HG02870 (cell line): ENCODE measurements around the gene PRM1.
"Not testable (repeated sequence)": the region's sequence is repeated elsewhere in the genome, so short reads cannot be mapped to it uniquely, and the experiment has no call there.

Source experiments
- ATAC-seq: cut with Tn5 transposase; IDR thresholded peaks from one replicate; pipeline ENCODE4 v1.9.1; 2021; ENCODE audit warnings: mild to moderate bottlenecking, moderate library complexity; ENCODE audit not compliant: unreplicated experiment

Gene PRM1

DNA sequence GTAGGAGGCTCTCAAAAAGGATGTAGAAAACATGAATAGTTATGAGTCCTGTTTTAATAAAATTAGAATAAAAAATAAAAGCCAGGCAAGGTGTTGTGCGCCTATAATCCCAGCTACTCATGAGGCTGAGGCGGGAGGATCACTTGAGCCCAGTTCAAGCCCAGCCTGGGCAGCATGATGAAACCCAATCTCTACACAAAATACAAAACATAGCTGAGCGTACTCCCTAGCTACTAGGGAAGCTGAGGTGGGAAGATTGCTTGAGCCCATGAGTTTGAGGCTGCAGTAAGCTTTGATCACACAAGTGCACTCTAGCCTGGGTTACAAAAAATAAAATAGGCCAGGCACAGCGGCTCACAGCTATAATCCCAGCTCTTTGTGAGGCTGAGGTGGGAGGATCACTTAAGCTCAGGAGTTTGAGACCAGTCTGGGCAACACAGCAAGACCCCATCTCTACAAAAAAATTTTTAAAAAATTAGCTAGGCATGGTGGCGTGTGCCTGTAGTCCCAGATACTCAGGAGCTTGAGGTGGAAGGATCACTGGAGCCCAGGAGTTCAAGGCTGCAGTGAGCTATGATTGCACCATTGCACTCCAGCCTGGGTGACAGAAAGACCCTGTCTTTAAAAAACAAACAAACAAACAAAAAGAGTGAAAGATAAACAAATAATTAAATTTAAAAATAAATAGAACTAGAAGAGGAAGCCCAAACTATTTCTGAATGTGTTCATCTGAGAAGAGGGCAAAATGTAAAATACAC lies 17.2 kb upstream of the PRM1 start:
- peak; percentile 25 for ATAC-seq

DNA sequence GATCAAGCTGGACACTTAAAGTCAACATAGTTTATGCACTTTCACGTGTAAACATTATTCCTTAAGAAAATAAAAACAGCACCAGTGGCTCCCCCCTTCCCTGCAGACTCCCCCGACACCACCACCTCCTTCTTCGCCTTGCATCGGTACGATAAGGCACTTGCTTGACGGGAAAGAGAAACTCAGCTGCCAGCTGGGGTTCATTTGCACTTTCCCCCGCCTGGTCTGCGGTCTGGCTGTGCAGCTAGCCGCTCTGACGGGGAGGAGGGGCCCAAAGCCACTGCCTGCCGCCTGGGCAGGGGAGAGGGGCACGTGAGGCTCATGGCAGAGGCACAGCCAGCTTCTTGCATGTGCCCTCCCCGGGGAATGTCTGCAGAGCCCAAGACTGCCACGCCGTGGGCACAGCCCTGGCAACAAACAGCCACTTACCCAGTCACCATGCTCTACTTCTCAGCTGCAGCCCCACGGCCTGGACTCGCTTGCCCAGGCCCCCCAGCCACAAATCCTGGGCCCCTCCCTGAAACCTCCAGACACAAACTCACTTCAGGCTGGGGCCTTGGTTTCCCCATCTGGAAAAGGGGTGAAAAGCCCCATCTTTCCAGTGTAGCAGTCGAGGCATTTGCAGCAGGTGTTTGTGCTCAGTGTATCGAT lies 16.5 kb upstream of the PRM1 start:
- ATAC-seq: peak; percentile 43

DNA sequence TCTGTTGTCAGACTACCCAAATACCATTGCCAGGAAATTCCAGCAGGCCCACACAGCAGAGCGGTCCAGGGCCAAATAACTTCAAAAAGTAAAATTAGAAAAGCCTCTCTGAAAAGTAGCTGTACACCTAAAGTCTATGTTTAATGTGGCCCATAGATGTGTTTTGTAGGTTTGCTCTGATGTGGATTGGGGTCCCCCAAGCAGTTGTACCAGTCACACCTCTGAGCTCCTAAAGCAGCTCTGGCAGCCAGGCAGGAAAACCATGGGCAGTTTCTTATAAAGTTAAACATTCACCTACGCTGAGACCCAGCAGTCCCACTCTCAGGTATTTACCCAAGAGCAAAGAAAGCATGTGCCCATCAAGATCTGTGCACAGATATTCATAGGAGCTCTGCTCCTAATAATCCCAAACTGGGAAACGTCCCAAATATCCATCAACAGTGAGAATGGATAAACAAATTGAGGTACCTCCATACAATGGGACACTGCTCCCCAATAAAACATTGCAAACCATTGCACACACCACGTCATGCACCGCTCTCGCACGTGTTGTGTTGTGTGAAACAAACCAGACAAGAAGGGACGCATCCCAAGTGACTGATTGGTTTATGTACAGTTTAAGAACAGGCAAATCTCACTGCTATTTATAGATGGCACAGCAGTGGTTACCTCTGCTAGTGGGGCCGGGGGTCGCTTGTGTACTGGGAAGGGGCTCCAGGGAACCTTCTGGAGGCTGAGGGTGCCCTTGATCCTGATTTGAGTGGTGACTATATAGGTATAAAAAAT lies 15.8 kb upstream of the PRM1 start:
- no peak for ATAC-seq

DNA sequence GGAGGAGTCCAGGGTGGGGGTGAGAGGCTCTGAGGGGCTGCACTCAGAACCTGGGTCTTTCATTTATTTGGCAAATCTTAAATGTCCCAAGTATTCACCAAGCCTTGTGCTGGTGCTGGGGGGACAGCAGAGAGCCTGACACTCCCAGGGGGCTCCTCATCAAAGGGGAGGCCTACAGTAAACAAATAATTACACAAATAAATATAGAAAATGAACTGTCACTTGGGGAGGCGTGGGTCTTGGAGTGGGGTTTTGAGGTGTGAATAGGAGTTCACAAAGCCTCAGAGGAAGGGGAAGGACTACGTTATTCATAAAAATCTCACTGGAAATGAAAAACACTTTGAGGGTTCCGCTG lies 15.2 kb upstream of the PRM1 start:
- ATAC-seq: no peak

DNA sequence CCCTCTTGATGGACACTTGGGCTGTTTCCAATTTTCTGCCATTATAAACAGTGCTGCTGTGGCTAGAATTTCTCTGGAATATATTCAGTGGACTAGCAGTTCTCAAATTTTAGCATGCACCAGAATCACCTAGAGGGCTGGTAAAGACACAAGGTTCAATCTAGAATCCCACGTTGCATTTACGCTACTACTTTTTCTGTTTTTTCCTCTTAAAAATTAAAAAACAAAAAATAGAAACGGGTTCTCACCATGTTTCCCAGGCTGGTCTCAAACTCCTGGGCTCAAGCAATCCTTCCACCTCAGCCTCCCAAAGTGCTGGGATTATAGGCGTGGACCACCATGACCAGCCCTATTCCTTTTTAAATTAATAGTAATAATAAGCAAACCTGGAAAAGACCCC lies 14.5 kb upstream of the PRM1 start:
- ATAC-seq: no peak

DNA sequence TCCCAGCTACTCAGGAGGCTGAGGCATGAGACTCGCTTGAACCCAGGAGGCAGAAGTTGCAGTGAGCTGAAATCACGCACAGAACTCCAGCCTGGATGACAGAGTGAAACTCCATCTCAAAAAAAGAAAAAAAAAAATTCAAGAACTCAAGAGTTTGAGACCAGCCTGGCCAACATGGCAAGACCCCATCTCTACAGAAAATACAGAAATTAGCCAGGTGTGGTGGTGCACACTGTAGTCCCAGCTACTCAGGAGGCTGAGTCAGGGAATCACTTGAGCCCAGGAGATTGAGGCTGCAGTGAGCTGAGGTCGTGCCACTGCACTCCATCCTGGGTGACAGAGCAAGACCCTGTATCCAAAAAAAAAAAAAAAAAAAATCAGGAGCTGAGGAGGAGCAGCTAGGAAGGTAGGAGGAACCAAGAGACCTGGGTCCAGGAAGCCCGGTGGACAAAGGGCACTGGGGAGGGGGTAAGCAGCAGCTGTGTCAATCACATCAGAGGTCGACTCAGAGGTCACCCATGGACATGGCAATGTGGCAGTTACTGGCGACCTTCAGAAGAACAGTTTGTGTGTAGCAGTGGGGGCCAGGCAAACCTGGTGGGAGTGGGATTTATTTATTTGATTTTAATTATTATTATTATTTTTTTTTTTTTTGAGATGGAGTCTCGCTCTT lies 11.1 kb upstream of the PRM1 start:
- ATAC-seq: no peak

DNA sequence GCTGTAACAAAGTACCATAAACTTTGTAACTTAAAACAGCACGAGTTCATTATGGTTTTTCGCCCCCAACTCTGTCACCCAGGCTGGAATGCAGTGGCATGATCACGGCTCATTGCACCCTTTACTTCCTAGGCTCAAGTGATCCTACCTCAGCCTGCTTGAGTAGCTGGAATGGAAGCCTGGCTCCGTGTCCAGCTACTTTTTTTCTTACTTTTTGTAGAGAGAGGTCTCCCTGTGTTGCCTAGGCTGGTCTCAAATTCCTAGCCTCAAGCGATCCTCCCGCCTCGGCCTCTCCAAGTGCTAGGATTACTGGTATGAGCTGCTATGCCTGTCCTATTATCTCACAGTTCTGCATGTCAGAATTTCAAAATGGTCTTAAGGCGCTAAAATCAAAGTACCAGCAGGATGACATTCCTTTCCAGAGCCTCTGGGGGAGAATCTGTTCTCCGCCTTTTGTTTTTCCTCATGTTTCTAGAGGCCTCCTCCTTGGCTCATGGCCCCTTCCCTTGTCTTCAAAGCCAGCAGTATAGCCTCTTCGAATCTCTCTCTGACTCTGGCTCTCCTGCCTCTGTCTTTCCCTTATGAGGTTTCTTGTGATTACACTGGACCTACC lies 10.1 kb upstream of the PRM1 start:
- ATAC-seq: no peak

DNA sequence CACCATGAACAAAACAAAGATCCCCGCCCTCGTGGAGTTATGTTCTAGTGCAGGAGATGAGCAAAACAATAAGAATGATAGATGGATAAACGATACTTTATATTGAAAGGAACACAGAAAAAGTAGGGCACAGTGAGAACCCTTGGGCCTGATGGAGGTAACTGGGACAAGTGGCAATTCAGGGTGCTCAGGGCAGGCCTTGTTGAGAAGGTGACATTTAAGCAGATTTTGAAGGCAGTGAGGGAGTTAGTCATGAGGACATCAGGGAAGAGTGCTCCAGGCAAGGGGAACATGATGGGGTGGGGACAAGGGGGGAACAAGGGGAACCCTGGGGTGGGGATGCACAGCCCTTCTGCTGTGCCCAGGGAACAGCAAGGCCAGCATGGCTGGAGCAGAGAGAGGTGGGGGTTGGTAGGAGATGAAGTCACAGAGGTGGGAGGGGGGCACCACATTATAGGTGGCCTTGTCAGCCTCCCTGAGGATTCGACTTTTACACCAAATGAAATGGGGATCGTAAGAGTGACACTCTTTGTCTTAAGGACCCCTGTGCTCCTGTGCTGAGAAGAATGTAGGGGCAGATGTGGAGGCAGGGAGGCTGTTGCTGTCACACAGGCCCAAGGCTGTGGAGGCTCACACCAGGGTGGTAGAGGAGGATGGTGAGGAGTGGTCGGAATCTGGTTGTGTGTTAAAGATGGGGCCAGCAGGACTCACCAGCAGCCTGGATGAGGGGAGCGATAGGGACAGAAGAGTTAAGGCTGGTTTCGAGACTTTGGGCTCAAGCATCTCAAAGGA lies 9.2 kb upstream of the PRM1 start:
- no peak for ATAC-seq

DNA sequence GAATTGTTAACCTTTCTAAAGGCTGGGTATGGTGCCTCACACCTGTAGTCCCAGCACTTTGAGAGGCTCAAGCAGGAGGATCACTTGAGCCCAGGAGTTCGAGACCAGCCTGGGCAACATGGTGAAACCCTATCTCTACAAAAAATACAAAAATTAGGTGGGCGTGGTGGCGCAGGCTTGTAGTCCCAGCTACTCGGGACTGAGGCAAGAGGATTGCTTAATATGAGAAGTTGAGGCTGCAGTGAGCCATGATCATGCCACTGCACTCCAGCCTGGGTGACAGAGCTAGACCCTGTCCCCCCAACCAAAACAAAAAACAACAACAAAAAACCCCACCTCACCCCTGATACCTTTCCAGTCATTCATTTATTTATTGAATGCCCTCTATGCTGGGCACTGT lies 8.6 kb upstream of the PRM1 start:
- not testable (repeated sequence) for ATAC-seq

DNA sequence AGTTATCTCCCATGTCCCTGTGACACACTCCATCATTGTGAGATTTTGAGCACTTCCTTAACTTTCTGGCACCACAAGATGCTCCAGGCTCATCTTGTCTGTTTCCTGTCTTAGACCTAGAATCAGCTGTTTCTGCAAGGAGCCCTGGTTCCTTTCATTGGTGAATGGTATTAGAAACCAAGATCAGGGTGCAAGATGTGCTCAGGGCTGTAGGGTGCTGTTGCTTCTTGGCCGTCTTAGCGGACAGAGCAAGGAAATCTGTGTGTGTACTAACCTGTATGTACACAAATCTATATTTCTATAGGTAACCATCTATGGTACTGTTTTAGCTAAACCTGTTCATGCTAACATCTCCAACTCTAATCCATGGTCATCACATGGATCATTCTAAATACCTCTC lies 8.1 kb upstream of the PRM1 start:
- ATAC-seq: no peak

DNA sequence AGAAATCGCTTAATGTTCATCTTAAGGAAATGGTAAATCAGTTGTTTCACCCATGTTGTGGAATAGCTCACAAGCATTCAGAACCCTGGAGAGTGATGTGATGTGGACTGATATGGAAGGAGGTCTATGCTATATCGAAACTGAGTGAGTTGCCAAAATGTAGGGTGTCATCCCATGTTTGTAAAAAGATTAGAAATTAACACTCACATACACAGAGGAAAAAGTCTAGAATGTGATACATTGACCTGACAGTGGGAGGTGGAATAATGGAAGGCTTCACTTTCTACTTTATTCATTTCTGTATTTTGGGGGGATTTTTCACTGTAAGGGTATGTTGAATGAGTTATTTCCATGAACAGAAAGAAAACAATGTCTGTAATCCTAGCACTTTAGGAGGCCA lies 4.7 kb upstream of the PRM1 start:
- ATAC-seq: no peak

DNA sequence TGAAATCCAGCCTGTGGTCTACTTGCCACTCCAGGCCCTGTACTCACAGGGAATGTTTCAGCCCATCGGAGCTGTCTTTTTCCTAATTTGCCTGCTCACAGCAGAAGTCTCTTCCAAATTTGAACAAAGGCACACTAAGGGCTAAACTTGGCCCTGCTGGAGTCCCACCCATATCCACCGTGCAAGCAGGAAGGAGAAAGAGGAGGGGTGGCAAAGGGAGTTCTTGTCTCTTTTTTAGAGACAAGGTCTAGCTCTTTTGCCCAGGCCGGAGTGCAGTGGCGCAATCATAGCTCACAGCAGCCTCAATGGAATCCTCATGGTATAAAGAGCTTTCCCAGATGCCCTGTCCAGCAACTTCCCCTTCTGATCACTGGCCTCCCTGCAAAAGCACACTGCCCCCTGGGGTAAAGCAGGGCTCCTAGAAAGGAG lies 2.7 kb upstream of the PRM1 start:
- ATAC-seq: no peak

DNA sequence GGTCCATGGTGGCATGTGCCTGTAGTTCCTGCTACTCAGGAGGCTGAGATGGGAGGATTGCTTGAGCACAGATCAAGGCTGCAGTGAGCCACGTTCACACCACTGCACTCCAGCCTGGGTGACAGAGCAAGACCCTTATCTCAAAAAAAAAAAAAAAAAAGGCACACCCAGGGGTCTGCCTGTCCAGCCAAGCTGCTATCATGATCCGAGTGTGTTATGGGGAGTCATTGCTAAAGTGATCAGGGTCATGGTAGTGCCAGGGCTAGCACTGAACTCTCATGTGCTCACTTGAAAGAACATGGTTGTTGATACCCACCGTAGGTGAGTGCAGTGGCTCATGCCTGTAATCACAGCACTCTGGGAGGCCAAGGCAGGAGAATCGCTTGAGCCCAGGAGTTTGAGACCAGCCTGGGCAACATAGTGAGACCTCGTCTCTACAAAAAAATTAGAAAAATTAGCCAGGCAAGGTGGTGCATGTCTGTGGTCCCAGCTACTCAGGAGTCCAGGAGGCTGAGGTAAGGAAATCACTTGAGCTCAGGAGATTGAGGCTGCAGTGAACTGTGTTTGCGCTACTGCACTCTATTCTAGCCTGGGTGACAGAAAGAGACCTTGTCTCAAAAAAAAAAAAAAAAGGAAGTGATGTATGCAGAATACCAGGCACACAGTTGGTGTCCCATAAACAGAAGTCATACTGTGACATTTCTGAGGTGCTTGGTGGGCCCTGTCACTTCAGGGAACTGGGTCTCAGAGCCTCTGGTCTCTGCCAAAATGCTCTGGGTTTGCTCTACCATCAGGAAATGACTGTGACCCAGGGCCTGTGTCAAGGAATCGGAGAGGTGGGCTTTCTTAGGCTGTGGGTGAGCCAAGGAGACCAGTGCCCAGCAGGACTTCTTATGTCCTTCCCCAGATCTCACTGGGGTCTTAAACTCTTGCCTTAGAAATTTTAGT lies 2.2 kb downstream of the PRM1 start:
- ATAC-seq: no peak

DNA sequence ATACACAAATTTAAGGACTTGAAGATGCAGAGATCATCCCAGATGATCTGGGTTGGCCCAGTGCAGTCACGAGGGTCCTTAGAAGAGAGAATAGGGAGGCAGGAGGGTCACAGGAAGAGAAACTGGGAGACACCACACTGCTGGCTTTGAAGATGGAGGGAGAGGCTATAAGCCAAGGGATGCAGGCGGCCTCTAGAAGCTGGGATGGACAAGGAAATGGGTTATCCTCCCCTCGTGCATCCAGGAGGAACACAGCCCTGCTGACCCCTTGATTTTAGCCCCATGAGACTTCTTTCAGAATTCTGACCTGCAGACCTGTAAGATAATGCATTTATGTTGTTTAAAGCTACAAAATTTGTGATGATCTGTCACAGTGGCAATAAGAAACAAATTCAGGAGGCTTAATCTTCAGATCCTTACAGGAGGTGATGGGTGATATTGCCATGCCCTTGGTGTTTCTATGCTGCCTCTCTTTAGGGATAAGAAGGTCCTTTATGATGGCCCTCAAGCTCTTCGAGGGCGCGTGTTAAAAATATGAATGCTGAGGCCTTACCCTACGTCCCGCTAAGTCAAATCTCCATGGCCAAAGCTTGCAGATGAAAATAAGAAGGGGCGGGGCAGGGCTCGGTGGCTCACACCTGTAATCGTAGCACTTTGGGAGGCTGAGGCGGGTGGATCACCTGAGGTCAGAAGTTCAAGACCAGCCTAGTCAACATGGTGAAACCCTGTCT lies 3.4 kb downstream of the PRM1 start:
- no peak for ATAC-seq

DNA sequence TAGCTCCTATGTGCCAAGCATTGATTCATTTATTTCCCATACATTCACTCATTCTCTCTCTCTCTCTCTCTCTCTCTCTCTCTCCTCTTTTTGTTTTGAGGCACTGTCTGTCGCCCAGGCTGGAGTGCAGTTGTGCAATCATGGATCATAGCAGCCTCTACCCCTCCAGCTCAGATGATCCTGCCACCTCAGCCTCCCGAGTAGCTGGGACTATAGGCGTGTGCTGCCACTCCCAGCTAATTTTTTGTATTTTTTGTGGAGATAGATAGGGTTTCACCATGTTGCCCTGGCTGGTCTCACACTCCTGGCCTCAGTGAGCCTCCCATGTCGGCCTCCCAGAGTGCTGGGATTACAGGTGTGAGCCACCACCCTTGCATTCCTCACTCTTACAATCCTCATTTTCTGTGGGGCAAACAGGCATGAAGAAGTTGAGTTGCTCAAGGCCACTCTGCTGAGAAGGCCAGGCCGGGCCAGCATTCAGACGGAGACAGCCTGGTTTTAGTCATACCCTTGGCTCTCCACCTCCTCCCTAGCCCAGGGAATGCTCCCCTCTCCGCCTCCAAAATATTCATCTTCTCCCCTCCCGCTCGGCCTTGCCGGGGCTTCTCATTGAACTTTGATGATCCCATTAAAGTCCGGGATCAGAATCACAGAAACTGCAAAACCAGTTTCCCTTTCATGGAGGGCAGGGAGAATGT lies 4.1 kb downstream of the PRM1 start:
- ATAC-seq: no peak

DNA sequence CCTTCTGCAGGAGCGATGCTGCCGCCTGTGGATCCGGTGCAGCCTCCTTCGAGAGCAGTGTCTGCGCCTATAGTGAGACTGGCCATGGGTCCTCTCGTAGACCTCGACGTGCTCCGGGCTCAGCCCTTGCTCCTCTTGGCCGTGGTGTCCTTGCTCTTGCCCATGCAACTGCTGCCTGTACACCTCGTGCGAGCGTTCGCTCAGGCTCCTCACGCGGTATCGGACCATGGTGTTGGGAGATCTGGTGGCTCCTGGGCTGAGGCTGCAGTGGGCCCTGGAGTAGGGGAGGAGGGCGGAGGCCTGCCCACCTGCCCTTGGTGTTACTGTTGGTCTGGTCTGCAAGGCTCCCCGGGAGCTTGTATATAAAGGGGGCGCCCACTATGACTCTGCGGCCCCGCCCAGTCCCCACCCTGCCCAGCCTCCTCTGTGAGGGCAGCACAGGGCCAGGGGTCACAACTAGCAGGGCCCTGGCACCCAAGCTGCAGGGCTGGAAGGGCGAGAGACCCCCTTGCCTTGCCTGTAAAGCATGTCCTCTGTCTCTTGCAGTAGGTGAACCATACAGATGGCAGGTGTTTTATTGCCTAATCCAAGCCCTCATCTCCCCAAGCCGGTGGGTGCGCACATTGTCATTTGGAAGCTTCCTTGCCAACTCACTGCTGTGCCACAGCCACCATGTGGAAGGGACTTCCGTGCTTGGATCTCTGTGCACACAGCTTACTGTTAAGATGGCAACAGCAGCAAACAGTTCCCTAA lies 4.8 kb downstream of the PRM1 start, which contains the start of gene PRM2:
Gene PRM2 (minus strand): TSS at position 338 of the 753 bp plus-strand sequence. CDS start 110 bp downstream, at position 228.
- ATAC-seq: no peak

DNA sequence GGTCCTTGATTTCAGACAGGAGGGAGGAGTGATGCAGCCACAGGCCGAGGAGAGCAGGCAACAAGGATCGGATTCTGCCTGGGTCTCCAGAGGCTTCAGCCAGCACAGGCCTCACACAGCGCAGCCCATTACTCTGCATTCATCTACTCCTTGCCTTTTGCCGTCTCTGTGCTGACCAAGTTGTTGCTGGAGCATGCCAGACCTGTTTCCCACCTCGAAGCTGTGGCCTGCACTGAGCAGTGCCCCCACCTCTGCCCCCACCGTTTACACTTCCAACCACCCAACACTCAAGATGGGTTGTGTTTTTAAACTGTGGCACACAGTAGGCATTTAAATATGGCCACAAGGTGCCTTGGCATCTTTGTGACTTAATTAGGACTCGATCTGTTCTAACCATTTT lies 6.2 kb downstream of the PRM1 start:
- no peak for ATAC-seq
